ENCODE measurements around the gene PARP4. TPM values are rescaled to one million over a fixed set of nuclear protein-coding genes. Genes with fewer than 3 reads are reported as not detected.
"Not testable (repeated sequence)": the region's sequence is repeated elsewhere in the genome, so short reads cannot be mapped to it uniquely, and the experiment has no call there.

PARP4 gene
- polyA plus RNA-seq, 1 donor from 2014 or later: 0.76 TPM

GRCh38 chr13:24506698-24507335, 5.8 kb downstream of the PARP4 start:
- TF ChIP-seq RAD21 (conservative IDR thresholded peaks at IDR 0.05) (no peak), POLR2AphosphoS5 (IDR thresholded peaks at IDR 0.05) (no peak), EZH2 (IDR thresholded peaks at IDR 0.05; ENCODE audit: borderline replicate concordance, insufficient read depth, low read length, poor library complexity, severe bottlenecking) (no peak), MXI1 (conservative IDR thresholded peaks at IDR 0.05; ENCODE audit: poor library complexity, severe bottlenecking) (no peak), REST (IDR thresholded peaks at IDR 0.05; ENCODE audit: borderline replicate concordance) (no peak)
- H3K27me3 ChIP-seq (ENCODE audit: insufficient read depth, low read depth, low read length): peaks cover 4% of the 10 kb centered on the region
- H2AFZ ChIP-seq (ENCODE audit: low read depth, low read length): no peak overlapping the region
- H3K9me3 ChIP-seq (ENCODE audit: low read length): no peaks in the 10 kb centered on the region
- no peak overlapping the region for H3K4me3 ChIP-seq (ENCODE audit: low read length)
- H4K20me1 ChIP-seq (ENCODE audit: insufficient read depth): no peaks in the 10 kb centered on the region
- H3F3A ChIP-seq (ENCODE audit: insufficient read depth, low read length, poor library complexity, severe bottlenecking): no peaks in the 10 kb centered on the region
- no peaks in the 10 kb centered on the region for H3K36me3 ChIP-seq (ENCODE audit: insufficient read depth, low read length)
- H3K79me2 ChIP-seq (replicated peaks; ENCODE audit: insufficient read depth, low read length): no peaks in the 10 kb centered on the region
- H3K9ac ChIP-seq (ENCODE audit: low read length): no peak overlapping the region
- H3K27ac ChIP-seq (ENCODE audit: low read length): no peak overlapping the region
- no peaks in the 10 kb centered on the region for H3K9me2 ChIP-seq (ENCODE audit: insufficient read depth, low read length)
- no peak overlapping the region for H3K4me2 ChIP-seq (ENCODE audit: low read length)

- not testable (repeated sequence) for H4K20me1 ChIP-seq (ENCODE audit: insufficient read depth); H3F3A ChIP-seq (ENCODE audit: insufficient read depth, low read length, poor library complexity, severe bottlenecking); H2AFZ ChIP-seq (ENCODE audit: low read depth, low read length); H3K4me3 ChIP-seq (ENCODE audit: low read length); H3K9ac ChIP-seq (ENCODE audit: low read length); H3K36me3 ChIP-seq (ENCODE audit: insufficient read depth, low read length); H3K4me2 ChIP-seq (ENCODE audit: low read length); H3K9me2 ChIP-seq (ENCODE audit: insufficient read depth, low read length); H3K27ac ChIP-seq (ENCODE audit: low read length); H3K79me2 ChIP-seq (replicated peaks; ENCODE audit: insufficient read depth, low read length); H3K9me3 ChIP-seq (ENCODE audit: low read length); H3K27me3 ChIP-seq (ENCODE audit: insufficient read depth, low read depth, low read length)
Observed at GRCh38 chr13:24506283-24506682, 6.3 kb downstream of the PARP4 start.

- TF ChIP-seq EZH2 (IDR thresholded peaks at IDR 0.05; ENCODE audit: borderline replicate concordance, insufficient read depth, low read length, poor library complexity, severe bottlenecking): no peak
- no peak for TF ChIP-seq CTCF (IDR thresholded peaks at IDR 0.05; ENCODE audit: poor library complexity, severe bottlenecking)
- TF ChIP-seq EP300 (conservative IDR thresholded peaks at IDR 0.05; ENCODE audit: poor library complexity, severe bottlenecking): no peak
- no peak for TF ChIP-seq POLR2AphosphoS5 (IDR thresholded peaks at IDR 0.05)
- no peak for TF ChIP-seq REST (IDR thresholded peaks at IDR 0.05; ENCODE audit: borderline replicate concordance)
- TF ChIP-seq SMC3 (conservative IDR thresholded peaks at IDR 0.05; ENCODE audit: poor library complexity): no peak
- TF ChIP-seq TAF1 (IDR thresholded peaks at IDR 0.05; ENCODE audit: low read depth): no peak
- no peak for TF ChIP-seq RAD21 (conservative IDR thresholded peaks at IDR 0.05)
- no peak for TF ChIP-seq MXI1 (conservative IDR thresholded peaks at IDR 0.05; ENCODE audit: poor library complexity, severe bottlenecking)
- no peaks in the 10 kb centered on the region for H3K36me3 ChIP-seq (ENCODE audit: insufficient read depth, low read length)
- no peaks in the 10 kb centered on the region for H4K20me1 ChIP-seq (ENCODE audit: insufficient read depth)
- H2AFZ ChIP-seq (ENCODE audit: low read depth, low read length): no peak overlapping the region
- no peak overlapping the region for H3K9ac ChIP-seq (ENCODE audit: low read length)
- no peak overlapping the region for H3K27ac ChIP-seq (ENCODE audit: low read length)
- H3K27me3 ChIP-seq (ENCODE audit: insufficient read depth, low read depth, low read length): no peaks in the 10 kb centered on the region
- H3K9me2 ChIP-seq (ENCODE audit: insufficient read depth, low read length): no peaks in the 10 kb centered on the region
- no peaks in the 10 kb centered on the region for H3K9me3 ChIP-seq (ENCODE audit: low read length)
- no peak overlapping the region for H3K4me2 ChIP-seq (ENCODE audit: low read length)
- no peak overlapping the region for H3K4me3 ChIP-seq (ENCODE audit: low read length)
- H3K79me2 ChIP-seq (replicated peaks; ENCODE audit: insufficient read depth, low read length): no peaks in the 10 kb centered on the region
- no peaks in the 10 kb centered on the region for H3F3A ChIP-seq (ENCODE audit: insufficient read depth, low read length, poor library complexity, severe bottlenecking)
Observed at GRCh38 chr13:24505756-24506155, 6.8 kb downstream of the PARP4 start.

Measured in neural cell (in vitro differentiated cells).